ENCODE data around the gene PLAAT4.

PLAAT4 gene

DNA sequence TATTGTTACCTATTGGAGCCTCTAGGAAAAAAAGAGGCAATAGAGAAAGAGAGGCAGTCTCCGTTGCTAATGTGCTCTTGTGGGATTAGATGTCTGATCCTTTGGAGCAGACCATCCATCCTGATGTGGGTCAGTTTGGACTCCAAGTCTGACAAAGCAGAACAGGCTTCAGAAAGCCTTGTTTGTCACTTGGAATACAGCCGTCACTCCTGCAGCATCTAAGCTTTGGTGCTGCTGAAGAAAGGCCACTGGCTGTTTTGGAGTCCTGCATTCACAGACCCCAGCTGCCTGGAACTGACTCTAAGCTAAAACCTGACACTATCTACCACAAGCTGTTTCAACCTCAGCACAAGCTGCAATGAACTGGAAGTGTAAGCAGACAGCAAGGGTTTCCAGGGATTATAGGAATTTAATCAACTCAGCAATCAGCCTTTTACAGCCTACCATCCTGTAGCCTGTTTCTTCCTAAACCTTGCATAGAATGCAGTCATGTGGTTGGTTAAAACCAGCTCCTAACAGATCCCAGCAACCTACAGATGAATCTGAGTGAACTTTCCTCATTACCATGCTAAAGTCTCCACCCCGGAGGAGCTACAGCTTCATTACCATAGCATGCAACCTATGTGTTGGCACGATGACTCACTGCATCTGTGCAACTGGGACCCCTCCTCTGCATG lies 3.7 kb upstream of the PLAAT4 start:
- Histone ChIP-seq H2AK5ac (ENCODE audit: low read length, severe bottlenecking) (peak overlapping the region; percentile 40), H3K4me3 (ENCODE audit: insufficient read depth in 1 of 2, low read depth in 1 of 2, low read length in 2 of 2) (no peak overlapping the region), H2BK12ac (ENCODE audit: low read length in 2 of 2) (no peak overlapping the region), H2BK15ac (ENCODE audit: low read depth, poor library complexity, severe bottlenecking) (no peak overlapping the region), H2BK5ac (ENCODE audit: low read depth, low read length, poor library complexity, severe bottlenecking) (peak overlapping the region; percentile 20), H3K36me3 (ENCODE audit: control insufficient read depth in 1 of 2, insufficient read depth in 2 of 2, low read depth in 1 of 2, low read length in 2 of 2) (no peaks in the 10 kb centered on the region), H2BK120ac (ENCODE audit: low read depth, low read length) (no peak overlapping the region), H4K8ac (ENCODE audit: low read length) (no peak overlapping the region), H3K18ac (ENCODE audit: low read depth in 1 of 2, low read length in 2 of 2) (no peak overlapping the region), H3K9ac (ENCODE audit: low read length) (no peak overlapping the region), H3K4me1 (ENCODE audit: control insufficient read depth, insufficient read depth, low read depth, low read length) (peaks cover 25% of the 10 kb centered on the region), H2AFZ (ENCODE audit: low read depth, low read length) (no peak overlapping the region), H4K91ac (ENCODE audit: low read length) (no peak overlapping the region), H3K27ac (ENCODE audit: low read length, poor library complexity, severe bottlenecking) (peak overlapping the region; percentile 6), H3K9me3 (ENCODE audit: control insufficient read depth, low read length) (no peaks in the 10 kb centered on the region), H3K79me1 (replicated peaks; ENCODE audit: low read length, poor library complexity, severe bottlenecking) (no peaks in the 10 kb centered on the region), H3K14ac (ENCODE audit: low read length in 2 of 2) (no peak overlapping the region), H3K4ac (ENCODE audit: low read depth in 1 of 2, low read length in 2 of 2) (no peak overlapping the region), H3K23ac (ENCODE audit: low read length in 2 of 2) (no peak overlapping the region), H3K4me2 (ENCODE audit: low read length, poor library complexity, severe bottlenecking) (no peak overlapping the region), H3K27me3 (ENCODE audit: control insufficient read depth in 1 of 2, insufficient read depth in 1 of 2, low read length in 2 of 2) (no peaks in the 10 kb centered on the region)
- DNase-seq: no peak
- WGBS: 66% methylated on average over 4 of the region's 4 CpGs

DNA sequence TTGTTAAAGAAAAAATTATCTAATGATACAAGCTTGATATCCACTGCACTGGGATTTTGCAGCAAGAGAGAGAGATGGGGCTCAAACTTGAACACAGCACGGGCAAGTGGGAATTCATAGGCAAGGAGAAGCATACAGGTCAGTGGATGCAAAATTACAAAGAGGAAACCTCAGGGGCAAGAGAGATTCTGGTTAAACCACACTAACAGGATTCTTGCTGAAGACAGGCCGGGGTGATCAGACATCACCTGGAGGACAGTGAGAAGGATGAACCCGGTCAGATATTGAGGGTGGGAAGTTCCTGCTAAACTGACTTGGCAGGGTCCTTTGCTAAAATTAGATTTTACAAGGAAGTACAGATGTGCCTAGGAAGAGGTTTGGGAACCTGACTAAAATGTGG lies 2.5 kb upstream of the PLAAT4 start:
- H3K14ac ChIP-seq (ENCODE audit: low read length in 2 of 2): no peak overlapping the region
- H3K9ac ChIP-seq (ENCODE audit: low read length): no peak overlapping the region
- H3K4ac ChIP-seq (ENCODE audit: low read depth in 1 of 2, low read length in 2 of 2): no peak overlapping the region
- H3K23ac ChIP-seq (ENCODE audit: low read length in 2 of 2): no peak overlapping the region
- no peak overlapping the region for H2BK5ac ChIP-seq (ENCODE audit: low read depth, low read length, poor library complexity, severe bottlenecking)
- no peak overlapping the region for H3K4me3 ChIP-seq (ENCODE audit: insufficient read depth in 1 of 2, low read depth in 1 of 2, low read length in 2 of 2)
- DNase-seq: no peak
- peaks cover 35% of the 10 kb centered on the region for H3K4me1 ChIP-seq (ENCODE audit: control insufficient read depth, insufficient read depth, low read depth, low read length)
- H3K79me1 ChIP-seq (replicated peaks; ENCODE audit: low read length, poor library complexity, severe bottlenecking): peaks cover 8% of the 10 kb centered on the region
- no peak overlapping the region for H2BK120ac ChIP-seq (ENCODE audit: low read depth, low read length)
- no peak overlapping the region for H4K91ac ChIP-seq (ENCODE audit: low read length)
- no peaks in the 10 kb centered on the region for H3K9me3 ChIP-seq (ENCODE audit: control insufficient read depth, low read length)
- no peaks in the 10 kb centered on the region for H3K36me3 ChIP-seq (ENCODE audit: control insufficient read depth in 1 of 2, insufficient read depth in 2 of 2, low read depth in 1 of 2, low read length in 2 of 2)
- H2BK15ac ChIP-seq (ENCODE audit: low read depth, poor library complexity, severe bottlenecking): no peak overlapping the region
- H3K18ac ChIP-seq (ENCODE audit: low read depth in 1 of 2, low read length in 2 of 2): no peak overlapping the region
- no peak overlapping the region for H2BK12ac ChIP-seq (ENCODE audit: low read length in 2 of 2)
- H3K27ac ChIP-seq (ENCODE audit: low read length, poor library complexity, severe bottlenecking): no peak overlapping the region
- H4K8ac ChIP-seq (ENCODE audit: low read length): no peak overlapping the region
- no peak overlapping the region for H3K4me2 ChIP-seq (ENCODE audit: low read length, poor library complexity, severe bottlenecking)
- WGBS: 82% methylated on average over 3 of the region's 3 CpGs
- peak overlapping the region; percentile 75 for H2AK5ac ChIP-seq (ENCODE audit: low read length, severe bottlenecking)
- H2AFZ ChIP-seq (ENCODE audit: low read depth, low read length): no peak overlapping the region
- H3K27me3 ChIP-seq (ENCODE audit: control insufficient read depth in 1 of 2, insufficient read depth in 1 of 2, low read length in 2 of 2): no peaks in the 10 kb centered on the region

DNA sequence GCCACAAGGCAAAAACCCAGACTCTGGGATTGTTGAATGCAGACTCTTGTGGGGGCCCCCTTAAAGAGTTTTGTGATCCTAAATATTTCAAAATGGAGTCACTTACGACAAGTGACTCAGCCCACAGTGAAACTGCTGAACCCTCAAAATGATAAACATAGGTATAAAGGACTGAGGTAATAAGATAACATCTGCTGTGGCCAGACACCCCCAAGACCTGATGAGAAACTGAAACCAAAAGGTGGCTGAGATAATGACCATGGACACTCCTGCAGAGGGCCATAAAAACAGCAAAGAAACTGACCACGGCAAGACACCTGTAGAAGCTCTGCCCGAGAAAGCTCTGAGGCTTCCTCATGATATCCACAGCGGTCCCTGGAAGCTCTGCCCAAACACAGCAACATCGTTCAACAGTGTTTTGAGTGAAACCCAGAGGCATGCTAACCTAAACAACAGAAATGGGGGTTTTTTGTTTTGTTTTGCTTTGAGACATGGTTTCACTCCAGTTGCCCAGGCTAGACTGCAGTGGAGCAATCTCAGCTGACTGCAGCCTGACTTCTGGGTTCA lies 1.6 kb upstream of the PLAAT4 start:
- no peak overlapping the region for H2AFZ ChIP-seq (ENCODE audit: low read depth, low read length)
- no peak overlapping the region for H2BK5ac ChIP-seq (ENCODE audit: low read depth, low read length, poor library complexity, severe bottlenecking)
- H2AK5ac ChIP-seq (ENCODE audit: low read length, severe bottlenecking): no peak overlapping the region
- no peak overlapping the region for H2BK15ac ChIP-seq (ENCODE audit: low read depth, poor library complexity, severe bottlenecking)
- H3K18ac ChIP-seq (ENCODE audit: low read depth in 1 of 2, low read length in 2 of 2): no peak overlapping the region
- peaks cover 0 to 1% of the 10 kb centered on the region in 2 experiments for H3K36me3 ChIP-seq (ENCODE audit: control insufficient read depth in 1 of 2, insufficient read depth in 2 of 2, low read depth in 1 of 2, low read length in 2 of 2)
- 92% methylated on average over 5 of the region's 5 CpGs for WGBS
- no peak overlapping the region for H3K4ac ChIP-seq (ENCODE audit: low read depth in 1 of 2, low read length in 2 of 2)
- H2BK12ac ChIP-seq (ENCODE audit: low read length in 2 of 2): no peak overlapping the region
- no peak overlapping the region for H2BK120ac ChIP-seq (ENCODE audit: low read depth, low read length)
- no peak overlapping the region for H4K91ac ChIP-seq (ENCODE audit: low read length)
- peaks cover 11% of the 10 kb centered on the region for H3K79me1 ChIP-seq (replicated peaks; ENCODE audit: low read length, poor library complexity, severe bottlenecking)
- no peak overlapping the region for H4K8ac ChIP-seq (ENCODE audit: low read length)
- H3K23ac ChIP-seq (ENCODE audit: low read length in 2 of 2): no peak overlapping the region
- no peak overlapping the region for H3K4me2 ChIP-seq (ENCODE audit: low read length, poor library complexity, severe bottlenecking)
- H3K9ac ChIP-seq (ENCODE audit: low read length): no peak overlapping the region
- no peaks in the 10 kb centered on the region for H3K9me3 ChIP-seq (ENCODE audit: control insufficient read depth, low read length)
- peak; percentile 2 for DNase-seq
- peaks cover 35% of the 10 kb centered on the region for H3K4me1 ChIP-seq (ENCODE audit: control insufficient read depth, insufficient read depth, low read depth, low read length)
- H3K4me3 ChIP-seq (ENCODE audit: insufficient read depth in 1 of 2, low read depth in 1 of 2, low read length in 2 of 2): no peak overlapping the region
- no peak overlapping the region for H3K27ac ChIP-seq (ENCODE audit: low read length, poor library complexity, severe bottlenecking)
- H3K14ac ChIP-seq (ENCODE audit: low read length in 2 of 2): no peak overlapping the region
- no peaks in the 10 kb centered on the region for H3K27me3 ChIP-seq (ENCODE audit: control insufficient read depth in 1 of 2, insufficient read depth in 1 of 2, low read length in 2 of 2)

DNA sequence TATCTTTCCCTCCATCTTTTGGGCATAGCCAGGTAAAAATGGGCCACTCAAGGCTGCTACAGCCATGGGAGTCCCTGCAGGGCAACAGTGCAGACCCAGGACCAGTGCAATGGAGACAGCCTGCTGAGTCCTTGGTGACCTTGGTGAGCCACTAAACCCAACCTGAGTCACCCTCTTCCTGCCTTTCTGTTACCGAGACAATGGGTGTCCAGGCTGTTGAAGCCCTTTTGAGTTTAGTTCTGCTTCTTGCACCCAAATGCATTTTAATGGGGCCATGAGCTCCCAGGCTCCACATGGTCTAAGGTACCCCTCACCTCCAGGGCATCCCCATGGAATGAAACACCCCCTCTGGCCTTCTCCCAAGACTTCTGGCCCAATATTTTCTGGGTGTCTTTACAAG lies 874 bp upstream of the PLAAT4 start:
- H3K36me3 ChIP-seq (ENCODE audit: control insufficient read depth in 1 of 2, insufficient read depth in 2 of 2, low read depth in 1 of 2, low read length in 2 of 2): peaks cover 0 to 3% of the 10 kb centered on the region in 2 experiments
- H3K18ac ChIP-seq (ENCODE audit: low read depth in 1 of 2, low read length in 2 of 2): no peak overlapping the region
- H4K8ac ChIP-seq (ENCODE audit: low read length): no peak overlapping the region
- H3K79me1 ChIP-seq (replicated peaks; ENCODE audit: low read length, poor library complexity, severe bottlenecking): peaks cover 11% of the 10 kb centered on the region
- H4K91ac ChIP-seq (ENCODE audit: low read length): no peak overlapping the region
- H3K9ac ChIP-seq (ENCODE audit: low read length): no peak overlapping the region
- H2BK120ac ChIP-seq (ENCODE audit: low read depth, low read length): no peak overlapping the region
- H3K4me3 ChIP-seq (ENCODE audit: insufficient read depth in 1 of 2, low read depth in 1 of 2, low read length in 2 of 2): no peak overlapping the region
- H2AK5ac ChIP-seq (ENCODE audit: low read length, severe bottlenecking): peak overlapping the region; percentile 91
- no peak overlapping the region for H3K23ac ChIP-seq (ENCODE audit: low read length in 2 of 2)
- no peak overlapping the region for H3K14ac ChIP-seq (ENCODE audit: low read length in 2 of 2)
- H2AFZ ChIP-seq (ENCODE audit: low read depth, low read length): no peak overlapping the region
- H3K27me3 ChIP-seq (ENCODE audit: control insufficient read depth in 1 of 2, insufficient read depth in 1 of 2, low read length in 2 of 2): no peaks in the 10 kb centered on the region
- WGBS: 96% methylated on average over 1 of the region's 1 CpG
- no peak overlapping the region for H2BK12ac ChIP-seq (ENCODE audit: low read length in 2 of 2)
- H3K4me2 ChIP-seq (ENCODE audit: low read length, poor library complexity, severe bottlenecking): no peak overlapping the region
- no peaks in the 10 kb centered on the region for H3K9me3 ChIP-seq (ENCODE audit: control insufficient read depth, low read length)
- no peak overlapping the region for H2BK5ac ChIP-seq (ENCODE audit: low read depth, low read length, poor library complexity, severe bottlenecking)
- DNase-seq: no peak
- H3K27ac ChIP-seq (ENCODE audit: low read length, poor library complexity, severe bottlenecking): no peak overlapping the region
- H2BK15ac ChIP-seq (ENCODE audit: low read depth, poor library complexity, severe bottlenecking): no peak overlapping the region
- peaks cover 33% of the 10 kb centered on the region for H3K4me1 ChIP-seq (ENCODE audit: control insufficient read depth, insufficient read depth, low read depth, low read length)
- H3K4ac ChIP-seq (ENCODE audit: low read depth in 1 of 2, low read length in 2 of 2): no peak overlapping the region

Data from mesenchymal stem cell (in vitro differentiated cells and primary cell).